Spleen (tissue), 7 donors: Measurements from ENCODE around the gene NLRP10.

Experiments used
- CTCF ChIP-seq, 11 experiments: fragments of 200-600 bp in 7 of 11; fragments of 450-650 bp in 4 of 11; sonication (generic) in 4 of 11; IDR thresholded peaks in 8 of 11; conservative IDR thresholded peaks in 3 of 11; 1 replicate in 7 of 11; 2 replicates in 4 of 11; pipeline versions ENCODE4 v1.4.0 to v1.8.0; 2016 to 2021; ENCODE audit warnings: antibody characterized with exemption in 11 of 11, inconsistent platforms in 4 of 11, mild to moderate bottlenecking in 1 of 11
- POLR2A ChIP-seq, 3 donors: fragments of 450-650 bp; IDR thresholded peaks; one replicate each; pipeline ENCODE4 v1.5.1; 2017; ENCODE audit warnings: antibody characterized with exemption in 3 of 3, mild to moderate bottlenecking in 1 of 3
- donor health status: DM: no; HTN: no; CAD: no; lungs with moderate emphysema.
- donor health status: DM: no; HTN: no; CAD: no.
- donor health status: DM: no; HTN: no; CAD: no.

- TF ChIP-seq POLR2A (IDR thresholded peaks at IDR 0.05) (no peak), CTCF (IDR thresholded peaks at IDR 0.05 in 8 of 11, conservative IDR thresholded peaks at IDR 0.05 in 3 of 11) (no peak)
Observed at GRCh38 chr11:7968686-7969085, 3.4 kb upstream of the NLRP10 start.
